HEK293 (cell line): Measurements from ENCODE around the gene MED15.

Experiments used
- CTCF ChIA-PET: fragments of 350-600 bp; formaldehyde crosslinking; extraction: SDS; loops from one replicate; lab custom pipeline; 2021; ENCODE audit warnings: antibody characterized with exemption; lab: Yijun Ruan, JAX
- POLR2A ChIA-PET: fragments of 300-600 bp; formaldehyde crosslinking; extraction: SDS; loops from one replicate; lab custom pipeline; 2020; ENCODE audit warnings: antibody characterized with exemption, inconsistent platforms; lab: Yijun Ruan, JAX
- H3K27ac ChIP-seq: fragments of 200-500 bp; sonication (Bioruptor generic); 2 replicates; pipeline ENCODE4 v1.5.1; 2014; ENCODE audit warnings: low read depth, low read length, control low read depth, inconsistent platforms; ENCODE audit errors: extremely low read depth
- H3K36me3 ChIP-seq, 2 experiments: fragments of 200-500 bp in 1 of 2; sonication (Bioruptor generic) in 1 of 2; 1 replicate in 1 of 2; 2 replicates in 1 of 2; pipeline ENCODE4 v1.5.1; 2014 to 2017; ENCODE audit warnings: inconsistent platforms in 2 of 2, low read length in 2 of 2; ENCODE audit not compliant: control insufficient read depth in 2 of 2, insufficient read depth in 1 of 2
- H3K4me1 ChIP-seq: fragments of 200-500 bp; sonication (Bioruptor generic); 2 replicates; pipeline ENCODE4 v1.5.1; 2014; ENCODE audit warnings: mild to moderate bottlenecking, low read length, inconsistent platforms; ENCODE audit not compliant: control insufficient read depth, insufficient read depth
- H3K4me3 ChIP-seq: 2 replicates; pipeline ENCODE4 v1.5.1; 2011; ENCODE audit warnings: low read depth, mild to moderate bottlenecking, control low read depth, low read length, moderate library complexity
- H3K9me3 ChIP-seq: fragments of 200-500 bp; sonication (Bioruptor generic); 2 replicates; pipeline ENCODE4 v1.5.1; 2014; ENCODE audit warnings: low read depth, low read length, inconsistent platforms; ENCODE audit not compliant: control insufficient read depth, insufficient read depth
- GLIS1 ChIP-seq: fragments of 450-650 bp; formaldehyde crosslinking; IDR thresholded peaks from 2 replicates; pipeline ENCODE4 v1.5.1; 2016; ENCODE audit warnings: missing biosample characterization, missing genetic modification characterization
- ZNF10 ChIP-seq: fragments of 450-650 bp; formaldehyde crosslinking; IDR thresholded peaks from 2 replicates; pipeline ENCODE4 v1.5.1; 2017; ENCODE audit warnings: missing biosample characterization, missing genetic modification characterization
- ZNF214 ChIP-seq: fragments of 450-650 bp; formaldehyde crosslinking; IDR thresholded peaks from 2 replicates; pipeline ENCODE4 v1.5.1; 2017; ENCODE audit warnings: missing biosample characterization, mild to moderate bottlenecking, missing genetic modification characterization, borderline replicate concordance
- ZNF239 ChIP-seq: fragments of 450-650 bp; formaldehyde crosslinking; IDR thresholded peaks from 2 replicates; pipeline ENCODE4 v1.5.1; 2016; ENCODE audit warnings: missing biosample characterization, missing genetic modification characterization
- ZNF366 ChIP-seq: fragments of 450-650 bp; formaldehyde crosslinking; conservative IDR thresholded peaks from 2 replicates; pipeline ENCODE4 v1.5.1; 2016; ENCODE audit warnings: missing biosample characterization, missing genetic modification characterization
- ZNF501 ChIP-seq: fragments of 450-650 bp; formaldehyde crosslinking; IDR thresholded peaks from 2 replicates; pipeline ENCODE4 v1.5.1; 2016; ENCODE audit warnings: missing biosample characterization, missing genetic modification characterization
- ZNF571 ChIP-seq: fragments of 450-650 bp; formaldehyde crosslinking; IDR thresholded peaks from 2 replicates; pipeline ENCODE4 v1.5.0; 2017; ENCODE audit warnings: missing biosample characterization, missing genetic modification characterization
- ZNF621 ChIP-seq: fragments of 450-650 bp; formaldehyde crosslinking; IDR thresholded peaks from 2 replicates; pipeline ENCODE4 v1.5.1; 2017; ENCODE audit warnings: missing biosample characterization, missing genetic modification characterization
- ZNF623 ChIP-seq: fragments of 450-650 bp; formaldehyde crosslinking; IDR thresholded peaks from 2 replicates; pipeline ENCODE4 v1.5.1; 2016; ENCODE audit warnings: missing biosample characterization, missing genetic modification characterization
- ZNF624 ChIP-seq: fragments of 450-650 bp; formaldehyde crosslinking; IDR thresholded peaks from 2 replicates; pipeline ENCODE4 v1.5.1; 2017; ENCODE audit warnings: missing biosample characterization, missing genetic modification characterization
- ZNF701 ChIP-seq: fragments of 450-650 bp; formaldehyde crosslinking; IDR thresholded peaks from 2 replicates; pipeline ENCODE4 v1.5.1; 2016; ENCODE audit warnings: missing biosample characterization, missing genetic modification characterization
- ZNF785 ChIP-seq: fragments of 450-650 bp; formaldehyde crosslinking; IDR thresholded peaks from 2 replicates; pipeline ENCODE4 v1.5.1; 2016; ENCODE audit warnings: missing biosample characterization, missing genetic modification characterization
- TF ChIP-seq, protein P1 (sequence below): fragments of 450-650 bp; formaldehyde crosslinking; IDR thresholded peaks from 2 replicates; pipeline ENCODE4 v1.5.1; 2017; ENCODE audit warnings: missing biosample characterization, missing genetic modification characterization
- TF ChIP-seq, protein P2 (sequence below): fragments of 450-650 bp; formaldehyde crosslinking; IDR thresholded peaks from 2 replicates; pipeline ENCODE4 v1.5.1; 2017; ENCODE audit warnings: missing biosample characterization, mild to moderate bottlenecking, missing genetic modification characterization, moderate library complexity
- TF ChIP-seq, protein P3 (sequence below): fragments of 450-650 bp; formaldehyde crosslinking; IDR thresholded peaks from 2 replicates; pipeline ENCODE4 v1.5.1; 2016; ENCODE audit warnings: missing biosample characterization, missing genetic modification characterization
- TF ChIP-seq, protein P4 (sequence below): fragments of 450-650 bp; formaldehyde crosslinking; IDR thresholded peaks from 2 replicates; pipeline ENCODE4 v1.5.1; 2016; ENCODE audit warnings: missing biosample characterization, missing genetic modification characterization
- TF ChIP-seq, protein P5 (sequence below): fragments of 450-650 bp; formaldehyde crosslinking; conservative IDR thresholded peaks from 2 replicates; pipeline ENCODE4 v1.5.1; 2016; ENCODE audit warnings: low read depth, missing biosample characterization, missing genetic modification characterization

Gene MED15

DNA sequence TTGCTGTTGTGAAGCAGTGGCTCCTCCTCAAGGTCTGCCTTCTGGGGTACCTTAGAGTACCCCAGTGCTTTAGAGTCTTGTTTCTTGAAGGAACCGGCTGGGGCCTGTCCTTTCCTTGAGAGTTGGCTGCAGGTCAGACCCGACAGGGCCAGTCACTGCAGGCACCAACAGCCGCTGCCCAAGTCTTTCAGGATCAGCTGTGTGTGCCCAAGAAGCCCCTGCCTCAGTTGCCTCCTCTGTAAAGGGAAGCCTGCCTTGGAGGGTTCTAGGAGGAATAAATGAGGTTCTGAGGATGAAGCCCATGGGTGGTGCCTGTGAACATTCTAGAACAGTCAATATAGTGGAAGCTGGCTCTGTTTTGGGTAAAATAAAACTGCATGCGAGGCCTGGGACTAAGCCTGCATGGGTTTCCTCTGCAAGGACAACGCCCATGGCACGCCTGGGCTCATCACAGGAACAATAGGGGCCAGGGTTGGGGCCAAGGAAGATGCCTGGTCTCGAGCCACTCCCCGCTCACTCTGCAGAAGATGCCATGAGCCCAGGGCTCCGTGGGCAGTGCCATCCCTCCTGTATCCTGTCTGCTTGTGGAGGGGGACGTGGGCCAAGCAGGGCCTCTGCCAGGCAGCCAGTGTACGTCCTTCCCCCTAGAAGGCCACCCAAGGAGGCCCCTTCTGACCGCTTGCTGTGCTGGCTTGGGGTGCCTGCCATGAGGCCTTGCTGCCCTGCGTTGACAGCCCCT lies 81.6 kb downstream of the MED15 start:
- Histone ChIP-seq H3K4me1 (no peaks in the 10 kb centered on the region), H3K27ac (no peak overlapping the region), H3K36me3 (peaks cover 0 to 39% of the 10 kb centered on the region in 2 experiments; a peak in 1 of 3 replicates), H3K9me3 (no peaks in the 10 kb centered on the region), H3K4me3 (no peak overlapping the region)
- ChIA-PET CTCF (interaction anchor here (0.9 to 1.2 kb wide), 2 partner anchors 25 to 139 kb away, joined by 3 to 4 read pairs; no protein-coding TSS in a partner anchor), POLR2A (interaction anchor here (0.6 kb wide), 1 partner anchor 10 kb away, joined by 3 read pairs; no protein-coding TSS in a partner anchor)
- TF ChIP-seq ZNF501 (tag by site-specific recombination) (no peak), ZNF366 (tag by site-specific recombination) (no peak), ZNF701 (no peak), ZNF571 (tag by site-specific recombination) (no peak), GLIS1 (tag by site-specific recombination) (no peak), ZNF624 (tag by site-specific recombination) (no peak), ZNF623 (tag by site-specific recombination) (no peak), ZNF621 (tag by site-specific recombination) (no peak), ZNF785 (no peak), ZNF214 (no peak), ZNF239 (tag by site-specific recombination) (no peak), ZNF10 (tag by site-specific recombination) (no peak)
- TF ChIP-seq, protein P1, sequence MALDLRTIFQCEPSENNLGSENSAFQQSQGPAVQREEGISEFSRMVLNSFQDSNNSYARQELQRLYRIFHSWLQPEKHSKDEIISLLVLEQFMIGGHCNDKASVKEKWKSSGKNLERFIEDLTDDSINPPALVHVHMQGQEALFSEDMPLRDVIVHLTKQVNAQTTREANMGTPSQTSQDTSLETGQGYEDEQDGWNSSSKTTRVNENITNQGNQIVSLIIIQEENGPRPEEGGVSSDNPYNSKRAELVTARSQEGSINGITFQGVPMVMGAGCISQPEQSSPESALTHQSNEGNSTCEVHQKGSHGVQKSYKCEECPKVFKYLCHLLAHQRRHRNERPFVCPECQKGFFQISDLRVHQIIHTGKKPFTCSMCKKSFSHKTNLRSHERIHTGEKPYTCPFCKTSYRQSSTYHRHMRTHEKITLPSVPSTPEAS (tag by site-specific recombination), result no peak
- TF ChIP-seq, protein P2, sequence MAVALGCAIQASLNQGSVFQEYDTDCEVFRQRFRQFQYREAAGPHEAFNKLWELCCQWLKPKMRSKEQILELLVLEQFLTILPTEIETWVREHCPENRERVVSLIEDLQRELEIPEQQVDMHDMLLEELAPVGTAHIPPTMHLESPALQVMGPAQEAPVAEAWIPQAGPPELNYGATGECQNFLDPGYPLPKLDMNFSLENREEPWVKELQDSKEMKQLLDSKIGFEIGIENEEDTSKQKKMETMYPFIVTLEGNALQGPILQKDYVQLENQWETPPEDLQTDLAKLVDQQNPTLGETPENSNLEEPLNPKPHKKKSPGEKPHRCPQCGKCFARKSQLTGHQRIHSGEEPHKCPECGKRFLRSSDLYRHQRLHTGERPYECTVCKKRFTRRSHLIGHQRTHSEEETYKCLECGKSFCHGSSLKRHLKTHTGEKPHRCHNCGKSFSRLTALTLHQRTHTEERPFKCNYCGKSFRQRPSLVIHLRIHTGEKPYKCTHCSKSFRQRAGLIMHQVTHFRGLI (tag by site-specific recombination), result no peak
- TF ChIP-seq, protein P3, sequence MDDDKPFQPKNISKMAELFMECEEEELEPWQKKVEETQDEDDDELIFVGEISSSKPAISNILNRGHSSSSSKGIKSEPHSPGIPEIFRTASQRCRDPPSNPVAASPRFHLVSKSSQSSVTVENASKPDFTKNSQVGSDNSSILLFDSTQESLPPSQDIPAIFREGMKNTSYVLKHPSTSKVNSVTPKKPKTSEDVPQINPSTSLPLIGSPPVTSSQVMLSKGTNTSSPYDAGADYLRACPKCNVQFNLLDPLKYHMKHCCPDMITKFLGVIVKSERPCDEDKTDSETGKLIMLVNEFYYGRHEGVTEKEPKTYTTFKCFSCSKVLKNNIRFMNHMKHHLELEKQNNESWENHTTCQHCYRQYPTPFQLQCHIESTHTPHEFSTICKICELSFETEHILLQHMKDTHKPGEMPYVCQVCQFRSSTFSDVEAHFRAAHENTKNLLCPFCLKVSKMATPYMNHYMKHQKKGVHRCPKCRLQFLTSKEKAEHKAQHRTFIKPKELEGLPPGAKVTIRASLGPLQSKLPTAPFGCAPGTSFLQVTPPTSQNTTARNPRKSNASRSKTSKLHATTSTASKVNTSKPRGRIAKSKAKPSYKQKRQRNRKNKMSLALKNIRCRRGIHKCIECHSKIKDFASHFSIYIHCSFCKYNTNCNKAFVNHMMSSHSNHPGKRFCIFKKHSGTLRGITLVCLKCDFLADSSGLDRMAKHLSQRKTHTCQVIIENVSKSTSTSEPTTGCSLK (tag by site-specific recombination), result no peak
- TF ChIP-seq, protein P4, sequence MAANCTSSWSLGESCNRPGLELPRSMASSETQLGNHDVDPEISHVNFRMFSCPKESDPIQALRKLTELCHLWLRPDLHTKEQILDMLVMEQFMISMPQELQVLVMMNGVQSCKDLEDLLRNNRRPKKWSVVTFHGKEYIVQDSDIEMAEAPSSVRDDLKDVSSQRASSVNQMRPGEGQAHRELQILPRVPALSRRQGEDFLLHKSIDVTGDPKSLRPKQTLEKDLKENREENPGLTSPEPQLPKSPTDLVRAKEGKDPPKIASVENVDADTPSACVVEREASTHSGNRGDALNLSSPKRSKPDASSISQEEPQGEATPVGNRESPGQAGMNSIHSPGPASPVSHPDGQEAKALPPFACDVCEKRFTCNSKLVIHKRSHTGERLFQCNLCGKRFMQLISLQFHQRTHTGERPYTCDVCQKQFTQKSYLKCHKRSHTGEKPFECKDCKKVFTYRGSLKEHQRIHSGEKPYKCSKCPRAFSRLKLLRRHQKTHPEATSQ (tag by site-specific recombination), result no peak
- TF ChIP-seq, protein P5, sequence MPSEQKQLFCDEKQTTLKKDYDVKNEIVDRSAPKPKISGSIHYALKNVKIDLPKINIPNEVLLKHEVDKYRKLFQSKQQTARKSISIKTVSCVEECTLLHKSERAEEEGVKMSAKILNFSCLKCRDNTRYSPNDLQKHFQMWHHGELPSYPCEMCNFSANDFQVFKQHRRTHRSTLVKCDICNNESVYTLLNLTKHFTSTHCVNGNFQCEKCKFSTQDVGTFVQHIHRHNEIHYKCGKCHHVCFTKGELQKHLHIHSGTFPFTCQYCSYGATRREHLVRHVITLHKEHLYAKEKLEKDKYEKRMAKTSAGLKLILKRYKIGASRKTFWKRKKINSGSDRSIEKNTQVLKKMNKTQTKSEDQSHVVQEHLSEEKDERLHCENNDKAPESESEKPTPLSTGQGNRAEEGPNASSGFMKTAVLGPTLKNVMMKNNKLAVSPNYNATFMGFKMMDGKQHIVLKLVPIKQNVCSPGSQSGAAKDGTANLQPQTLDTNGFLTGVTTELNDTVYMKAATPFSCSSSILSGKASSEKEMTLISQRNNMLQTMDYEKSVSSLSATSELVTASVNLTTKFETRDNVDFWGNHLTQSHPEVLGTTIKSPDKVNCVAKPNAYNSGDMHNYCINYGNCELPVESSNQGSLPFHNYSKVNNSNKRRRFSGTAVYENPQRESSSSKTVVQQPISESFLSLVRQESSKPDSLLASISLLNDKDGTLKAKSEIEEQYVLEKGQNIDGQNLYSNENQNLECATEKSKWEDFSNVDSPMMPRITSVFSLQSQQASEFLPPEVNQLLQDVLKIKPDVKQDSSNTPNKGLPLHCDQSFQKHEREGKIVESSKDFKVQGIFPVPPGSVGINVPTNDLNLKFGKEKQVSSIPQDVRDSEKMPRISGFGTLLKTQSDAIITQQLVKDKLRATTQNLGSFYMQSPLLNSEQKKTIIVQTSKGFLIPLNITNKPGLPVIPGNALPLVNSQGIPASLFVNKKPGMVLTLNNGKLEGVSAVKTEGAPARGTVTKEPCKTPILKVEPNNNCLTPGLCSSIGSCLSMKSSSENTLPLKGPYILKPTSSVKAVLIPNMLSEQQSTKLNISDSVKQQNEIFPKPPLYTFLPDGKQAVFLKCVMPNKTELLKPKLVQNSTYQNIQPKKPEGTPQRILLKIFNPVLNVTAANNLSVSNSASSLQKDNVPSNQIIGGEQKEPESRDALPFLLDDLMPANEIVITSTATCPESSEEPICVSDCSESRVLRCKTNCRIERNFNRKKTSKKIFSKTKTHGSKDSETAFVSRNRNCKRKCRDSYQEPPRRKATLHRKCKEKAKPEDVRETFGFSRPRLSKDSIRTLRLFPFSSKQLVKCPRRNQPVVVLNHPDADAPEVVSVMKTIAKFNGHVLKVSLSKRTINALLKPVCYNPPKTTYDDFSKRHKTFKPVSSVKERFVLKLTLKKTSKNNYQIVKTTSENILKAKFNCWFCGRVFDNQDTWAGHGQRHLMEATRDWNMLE (tag by site-specific recombination), result no peak
